LNCaP clone FGC (cell line): Measurements from ENCODE around the gene BECN2.

Experiments used
- DNase-seq: peaks from one replicate; pipeline ENCODE4 v3.0.0-alpha.2; 2011; ENCODE audit warnings: low read depth
- H3K4me3 ChIP-seq: 2 replicates; pipeline ENCODE4 v1.5.1; 2011; ENCODE audit warnings: mild to moderate bottlenecking, low read depth, low read length, control low read depth
- CTCF ChIP-seq: IDR thresholded peaks from 2 replicates; pipeline ENCODE4 v1.5.1; 2012; ENCODE audit warnings: mild to moderate bottlenecking; ENCODE audit not compliant: control insufficient read depth, insufficient read depth; ENCODE audit errors: extremely low read depth

BECN2 gene

GRCh38 chr1:241994171-241994570, 36.6 kb downstream of the BECN2 start:
- no peak for DNase-seq
- TF ChIP-seq CTCF, result no peak
- no peak overlapping the region for H3K4me3 ChIP-seq

- DNase-seq, result no peak
- no peak for TF ChIP-seq CTCF
- H3K4me3 ChIP-seq, result no peak overlapping the region
These were observed 39.9 kb downstream of the BECN2 start for GRCh38 chr1:241997401-241997998.

DNA sequence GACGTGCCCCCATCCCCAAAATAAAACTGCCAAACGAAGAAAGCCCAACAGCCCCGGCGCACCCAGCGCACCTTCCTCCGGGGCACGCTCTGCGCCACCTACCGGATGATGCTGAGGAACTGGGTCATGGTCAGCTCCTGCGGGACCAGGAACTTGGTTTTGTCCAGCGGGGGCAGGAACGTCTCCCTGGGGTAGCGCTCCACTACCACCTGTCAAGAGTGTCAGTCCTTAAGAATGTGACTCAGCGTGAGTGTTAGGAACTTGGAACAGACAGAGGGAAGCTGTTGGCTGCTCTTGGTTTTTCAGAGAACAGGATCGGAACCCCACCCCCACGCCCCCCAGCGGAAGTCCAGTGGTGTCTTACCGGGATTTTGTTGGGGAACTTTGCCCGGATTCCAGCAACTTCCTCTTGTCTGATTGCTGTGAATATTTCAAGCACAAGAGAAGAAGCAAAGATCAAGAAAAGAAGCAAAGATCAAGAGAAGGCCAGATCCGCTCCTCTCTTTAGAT, 40.9 kb downstream of the BECN2 start:
- peak; percentile 27; the same call in 1 of the 2 replicates for TF ChIP-seq CTCF
- H3K4me3 ChIP-seq, result no peak overlapping the region
- DNase-seq, result no peak

DNA sequence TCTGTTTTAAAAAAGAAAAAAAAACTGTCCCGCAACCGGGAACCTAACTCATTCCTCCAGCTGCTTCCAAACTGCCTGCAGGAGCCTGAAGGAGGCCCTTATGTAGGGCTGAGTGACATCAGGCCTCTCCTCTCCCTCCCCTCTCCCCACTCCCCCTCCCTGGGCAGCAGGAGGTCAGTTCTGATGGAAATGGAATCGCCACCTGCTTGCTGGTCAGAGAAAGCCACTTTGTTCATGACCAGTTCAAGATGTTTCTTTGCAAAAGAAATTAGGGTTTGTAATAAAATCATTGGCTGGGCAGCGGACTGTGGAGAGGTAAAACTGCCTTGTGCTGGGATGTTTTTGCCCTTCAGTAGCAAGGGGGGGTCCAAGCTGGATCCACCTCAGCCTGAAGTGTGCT, 41.5 kb downstream of the BECN2 start, which contains the start of gene MAP1LC3C:
MAP1LC3C (minus strand) TSS at position 73 of the 400 bp plus-strand sequence. CDS start 90 bp downstream, outside the sequence.
- DNase-seq, result no peak
- no peak for TF ChIP-seq CTCF
- H3K4me3 ChIP-seq, result no peak within 1 kb of the TSS

DNA sequence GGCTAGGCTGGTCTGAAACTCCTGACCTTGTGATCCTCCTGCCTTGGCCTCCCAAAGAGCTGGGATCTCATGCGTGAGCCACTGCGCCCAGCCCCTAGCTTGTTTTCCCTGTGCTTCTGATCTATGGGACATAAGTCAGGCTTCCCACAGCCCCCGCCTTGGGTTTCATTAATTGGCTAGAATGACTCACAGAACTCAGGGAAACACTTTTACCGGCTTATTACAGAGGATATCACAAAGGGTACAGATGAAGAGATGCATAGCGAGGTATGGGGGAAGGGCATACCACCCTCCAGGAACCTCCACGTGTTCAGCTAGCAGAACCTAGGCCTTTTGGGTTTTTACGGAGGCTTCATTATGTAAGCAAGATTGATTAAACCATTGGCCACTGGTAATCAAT, 42.9 kb downstream of the BECN2 start:
- no peak for DNase-seq
- no peak overlapping the region for H3K4me3 ChIP-seq
- TF ChIP-seq CTCF, result no peak

GRCh38 chr1:242002072-242002471, 44.5 kb downstream of the BECN2 start:
- no peak for TF ChIP-seq CTCF
- no peak overlapping the region for H3K4me3 ChIP-seq
- DNase-seq, result no peak

- no peak for DNase-seq
- no peak for TF ChIP-seq CTCF
- H3K4me3 ChIP-seq, result no peak overlapping the region
These were observed 44.9 kb downstream of the BECN2 start for GRCh38 chr1:242002510-242002909.
